Ramos (cell line): ENCODE measurements around the gene TMEM236.

Experiments
- in situ Hi-C: fragments of 300-500 bp; cut with MboI; formaldehyde crosslinking; loops from one replicate; pipeline ENCODE4 v1.14.3; 2022; ENCODE audit warnings: low sequenced_read_pairs; ENCODE audit not compliant: unreplicated experiment

The TMEM236 gene

DNA sequence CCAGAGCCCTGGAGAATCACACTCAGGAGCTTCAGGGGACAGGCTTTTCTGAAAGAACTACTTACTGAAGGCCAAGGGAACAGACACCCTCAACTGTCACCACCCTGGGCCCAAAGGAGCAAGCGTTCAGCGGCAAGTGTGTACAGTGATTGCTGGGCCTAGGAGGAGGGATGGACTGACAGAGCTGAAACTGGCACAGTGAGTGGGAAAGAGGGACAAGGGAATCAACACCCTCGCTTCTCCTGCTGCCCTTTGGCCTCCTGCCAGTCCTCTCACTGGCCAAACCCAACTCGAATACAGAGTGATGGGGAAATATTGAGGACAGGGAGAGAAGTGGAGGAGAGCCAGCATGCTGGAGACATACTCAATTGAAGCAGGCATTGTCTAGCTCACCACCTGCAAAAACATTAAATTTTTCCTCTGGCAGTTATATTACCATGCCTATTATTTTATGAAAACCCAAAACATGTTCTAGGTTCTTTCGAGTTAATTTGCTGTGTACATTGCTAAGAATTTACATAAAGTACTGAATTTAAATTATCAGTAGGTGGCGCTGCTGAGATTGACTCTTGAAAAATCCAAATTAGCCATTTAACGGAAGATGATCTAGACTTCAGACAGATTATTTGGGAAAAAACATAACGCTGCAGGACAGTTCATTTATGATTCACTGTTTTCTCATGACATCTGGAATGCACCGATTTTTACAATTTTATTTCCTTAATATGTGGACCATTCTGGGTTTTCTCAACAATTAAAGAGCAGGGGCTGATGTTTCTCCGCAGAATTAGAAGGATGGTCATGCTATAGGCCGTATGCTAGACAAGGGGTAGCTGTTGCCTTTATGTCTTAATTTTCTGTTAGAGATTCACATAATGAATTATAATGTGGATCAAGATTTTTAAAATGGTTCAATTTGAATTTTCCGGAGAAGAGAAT is 14.7 kb upstream of the TMEM236 start:
- in situ Hi-C loops, result no loop called here

GRCh38 chr10:17740668-17741067 is 11.3 kb upstream of the TMEM236 start:
- in situ Hi-C loops, result loop anchor here (10.0 kb wide), 1 partner anchor 136 kb away; no protein-coding TSS in a partner anchor

GRCh38 chr10:17742918-17743317 is 9.1 kb upstream of the TMEM236 start:
- in situ Hi-C loops, result loop anchor here (10.0 kb wide), 1 partner anchor 138 kb away; no protein-coding TSS in a partner anchor

- in situ Hi-C loops, result loop anchor here (10.0 kb wide), 1 partner anchor 139 kb away; no protein-coding TSS in a partner anchor
Measured at GRCh38 chr10:17743437-17743836, 8.6 kb upstream of the TMEM236 start.

GRCh38 chr10:17744341-17744861 is 7.6 kb upstream of the TMEM236 start:
- in situ Hi-C loops, result loop anchor here (10.0 kb wide), 1 partner anchor 140 kb away; no protein-coding TSS in a partner anchor

DNA sequence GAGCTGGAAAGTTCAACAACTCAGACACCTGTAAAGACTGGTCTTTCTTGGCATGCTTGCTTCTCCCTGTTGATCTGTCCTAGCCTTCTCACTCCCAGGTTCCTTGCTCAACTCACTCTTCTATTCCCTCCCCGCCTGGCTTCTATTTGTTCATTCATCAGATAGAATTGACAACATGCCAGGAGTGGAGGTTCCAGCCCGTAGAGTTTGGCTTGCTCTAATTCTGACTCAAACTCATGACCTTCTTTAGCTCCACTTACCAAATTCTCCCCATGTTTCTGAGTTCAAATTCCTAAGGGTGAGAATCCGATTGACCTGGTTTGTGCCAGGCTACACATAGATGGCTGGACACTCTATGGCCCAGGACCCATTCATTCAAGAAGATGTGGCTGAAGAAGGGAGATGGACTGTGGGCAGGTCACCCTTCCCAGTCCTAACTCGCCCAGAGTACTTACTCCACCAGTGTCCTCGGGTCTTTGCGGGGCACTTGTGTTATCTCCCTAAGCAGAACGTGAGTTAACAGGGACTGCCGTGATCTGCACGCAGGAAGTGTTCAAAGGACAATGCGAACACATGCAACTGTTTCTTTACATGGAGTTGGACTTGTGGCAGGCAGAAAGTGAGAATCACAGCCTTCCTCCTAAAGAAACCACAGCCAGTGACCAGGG is 4.0 kb upstream of the TMEM236 start:
- in situ Hi-C loops, result loop anchor here (10.0 kb wide), 1 partner anchor 143 kb away; no protein-coding TSS in a partner anchor

- in situ Hi-C loops, result loop anchor here (10.0 kb wide), 1 partner anchor 145 kb away; no protein-coding TSS in a partner anchor
Measured at GRCh38 chr10:17749890-17750289, 2.1 kb upstream of the TMEM236 start.

GRCh38 chr10:17756557-17757217 is 4.7 kb downstream of the TMEM236 start:
- in situ Hi-C loops, result no loop called here

DNA sequence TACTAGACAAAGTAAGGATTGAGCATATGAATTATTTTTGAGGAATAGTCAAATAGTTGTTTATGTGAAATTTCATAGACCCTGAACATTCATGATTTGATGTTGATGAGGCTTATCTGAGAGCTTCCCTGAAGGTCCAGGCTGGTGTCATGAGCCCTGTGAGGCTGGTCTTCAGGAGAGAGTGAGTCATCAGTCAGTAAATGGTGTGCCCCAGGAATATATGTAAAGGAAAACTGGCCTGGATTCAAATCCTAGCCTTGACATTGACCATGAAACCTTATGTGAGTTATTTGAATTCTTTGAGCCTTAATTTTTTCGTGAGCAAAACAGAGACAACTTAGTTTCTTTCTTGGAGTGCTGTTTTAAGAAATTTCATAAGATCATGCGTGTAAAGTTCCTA is 6.2 kb downstream of the TMEM236 start:
- in situ Hi-C loops, result no loop called here

DNA sequence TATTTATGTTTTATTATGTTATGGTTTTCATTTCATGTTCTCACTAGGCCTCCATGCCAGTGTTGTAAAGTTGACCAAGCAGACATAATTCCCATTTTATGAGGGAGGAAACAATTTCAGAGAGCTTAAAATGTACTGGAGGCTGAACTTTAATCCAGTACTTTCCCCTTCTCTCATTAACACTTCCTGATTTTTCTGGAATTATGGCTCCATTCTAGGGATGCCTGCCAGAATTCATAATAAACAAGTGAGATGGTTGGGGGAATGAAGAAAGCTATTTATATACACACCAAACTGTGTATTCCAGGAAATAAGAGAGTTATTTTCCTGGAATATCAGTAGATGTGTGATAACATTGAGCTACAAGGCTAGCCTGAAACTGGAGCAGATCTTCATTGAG is 6.9 kb downstream of the TMEM236 start:
- in situ Hi-C loops, result no loop called here

GRCh38 chr10:17764142-17764541 is 12.1 kb downstream of the TMEM236 start:
- in situ Hi-C loops, result no loop called here

- in situ Hi-C loops, result no loop called here
Measured at GRCh38 chr10:17765602-17766001, 13.6 kb downstream of the TMEM236 start.

GRCh38 chr10:17766731-17767130 is 14.7 kb downstream of the TMEM236 start:
- in situ Hi-C loops, result no loop called here

GRCh38 chr10:17768496-17768895 is 16.5 kb downstream of the TMEM236 start:
- in situ Hi-C loops, result no loop called here

DNA sequence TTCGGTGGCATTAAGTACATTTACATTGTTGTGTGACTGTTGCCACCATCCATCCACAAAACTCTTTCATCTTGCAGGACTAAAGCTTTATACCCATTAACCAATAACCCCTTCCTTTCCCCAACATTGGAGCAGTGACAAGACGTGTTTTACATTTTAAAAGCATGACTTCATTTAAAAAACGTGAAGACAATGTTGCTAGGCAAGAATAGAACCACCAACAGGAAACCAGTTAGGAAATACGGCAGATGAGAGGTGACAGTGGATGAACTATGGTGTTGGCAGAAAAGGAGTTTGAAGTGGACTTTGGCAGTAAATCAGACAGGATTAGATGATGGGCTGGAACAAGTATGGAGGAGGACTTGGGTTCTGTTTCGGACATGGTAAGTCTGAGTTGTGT is 17.0 kb downstream of the TMEM236 start:
- in situ Hi-C loops, result no loop called here

DNA sequence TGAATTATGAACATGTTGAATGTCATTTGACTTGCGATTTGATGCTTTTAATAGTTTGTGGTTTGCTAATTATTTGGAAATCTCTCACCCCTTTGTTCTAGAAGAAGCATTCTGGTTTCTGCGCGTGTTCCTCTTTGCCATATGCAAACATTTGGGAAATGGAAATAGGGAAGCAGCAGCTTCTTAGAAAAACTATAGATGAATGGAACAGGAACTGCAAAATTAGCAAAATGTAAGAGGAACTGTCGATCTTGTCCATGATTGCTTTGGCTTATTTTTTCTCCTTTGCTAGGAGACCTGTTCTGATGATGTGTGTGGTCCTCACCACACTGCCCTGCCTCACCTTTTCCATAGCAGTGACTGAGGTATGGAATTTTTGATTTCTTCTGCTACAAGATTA is 19.0 kb downstream of the TMEM236 start:
- in situ Hi-C loops, result no loop called here

DNA sequence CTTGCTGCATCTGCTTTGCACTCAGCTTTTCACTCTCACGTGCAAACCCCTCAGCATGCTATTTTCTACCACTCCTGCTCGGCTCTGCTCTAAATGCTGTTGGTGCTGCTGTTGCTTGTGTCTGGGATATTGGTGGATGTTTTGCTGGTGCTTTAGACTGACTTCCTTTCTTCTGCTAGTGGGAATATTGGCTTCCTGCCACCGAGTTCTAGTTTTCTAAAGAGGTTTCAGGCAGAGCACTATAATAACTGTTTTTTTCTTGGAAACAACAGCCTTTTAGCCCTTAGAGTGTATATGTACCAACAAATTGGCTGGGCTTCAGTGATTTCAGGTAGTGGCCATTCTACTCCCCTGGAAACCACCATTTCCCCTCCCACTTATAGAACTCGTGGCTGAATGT is 27.8 kb downstream of the TMEM236 start:
- in situ Hi-C loops, result no loop called here

DNA sequence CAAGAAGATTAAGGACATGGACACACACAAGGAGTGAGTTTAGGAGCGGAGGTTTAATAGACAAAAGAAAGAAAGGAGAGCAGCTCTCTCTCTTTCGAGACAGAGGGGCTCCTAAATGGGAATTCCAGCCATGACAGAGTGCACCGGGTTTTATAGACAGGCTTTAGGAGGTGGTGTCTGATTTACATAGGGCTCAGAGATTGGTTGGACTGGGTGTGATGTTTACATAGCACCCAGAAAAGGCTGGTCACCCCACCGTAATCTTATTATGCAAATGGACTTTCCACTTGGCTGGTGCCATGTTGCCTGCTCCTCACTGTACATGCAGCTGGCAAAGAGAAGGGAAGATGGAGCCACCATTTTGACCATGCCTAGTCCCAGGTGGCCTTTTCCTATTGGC is 28.7 kb downstream of the TMEM236 start:
- in situ Hi-C loops, result no loop called here

DNA sequence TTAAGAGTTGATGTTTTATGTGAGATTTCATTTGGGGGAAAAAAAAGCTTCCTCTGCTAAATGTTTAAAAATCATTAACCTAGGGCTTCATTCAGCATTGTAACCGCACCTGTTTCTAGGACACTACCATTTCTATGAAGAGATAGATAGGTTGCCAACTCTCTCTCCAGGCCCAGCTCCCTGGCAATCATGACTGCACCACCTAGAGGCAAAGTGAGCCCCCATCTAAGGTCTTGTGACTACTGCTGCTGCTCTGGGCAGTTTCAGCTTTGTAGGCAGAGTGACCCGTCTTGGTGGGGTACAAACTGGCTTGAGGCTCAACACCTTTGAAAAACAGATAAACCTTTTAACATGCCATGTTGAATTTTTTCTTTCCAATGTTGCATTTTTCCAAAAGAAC is 29.9 kb downstream of the TMEM236 start:
- in situ Hi-C loops, result no loop called here

GRCh38 chr10:17782921-17783665 is 31.1 kb downstream of the TMEM236 start:
- in situ Hi-C loops, result no loop called here
